IPS-18a (cell line): ENCODE data around the gene UROS.
A peak's percentile ranks its signal among the peaks of the same experiment; 100 is the strongest.

Experiments used
- H3K27ac ChIP-seq: one replicate; pipeline ENCODE4 v1.5.1; 2013; ENCODE audit warnings: low read length
- H3K27me3 ChIP-seq: one replicate; pipeline ENCODE4 v1.6.1; 2013; ENCODE audit warnings: mild to moderate bottlenecking, low read length; ENCODE audit not compliant: control insufficient read depth, insufficient read depth
- H3K36me3 ChIP-seq: one replicate; pipeline ENCODE4 v1.6.1; 2013; ENCODE audit warnings: low read depth, low read length; ENCODE audit not compliant: control insufficient read depth
- H3K4me1 ChIP-seq: one replicate; pipeline ENCODE4 v1.6.1; 2013; ENCODE audit warnings: low read depth, low read length; ENCODE audit not compliant: control insufficient read depth
- H3K4me3 ChIP-seq: one replicate; pipeline ENCODE4 v1.5.1; 2013; ENCODE audit warnings: low read length
- H3K9ac ChIP-seq: one replicate; pipeline ENCODE4 v1.6.1; 2013; ENCODE audit warnings: mild to moderate bottlenecking, low read length, moderate library complexity
- H3K9me3 ChIP-seq: one replicate; pipeline ENCODE4 v1.6.1; 2013; ENCODE audit warnings: low read depth, low read length; ENCODE audit not compliant: control insufficient read depth

The UROS gene

DNA sequence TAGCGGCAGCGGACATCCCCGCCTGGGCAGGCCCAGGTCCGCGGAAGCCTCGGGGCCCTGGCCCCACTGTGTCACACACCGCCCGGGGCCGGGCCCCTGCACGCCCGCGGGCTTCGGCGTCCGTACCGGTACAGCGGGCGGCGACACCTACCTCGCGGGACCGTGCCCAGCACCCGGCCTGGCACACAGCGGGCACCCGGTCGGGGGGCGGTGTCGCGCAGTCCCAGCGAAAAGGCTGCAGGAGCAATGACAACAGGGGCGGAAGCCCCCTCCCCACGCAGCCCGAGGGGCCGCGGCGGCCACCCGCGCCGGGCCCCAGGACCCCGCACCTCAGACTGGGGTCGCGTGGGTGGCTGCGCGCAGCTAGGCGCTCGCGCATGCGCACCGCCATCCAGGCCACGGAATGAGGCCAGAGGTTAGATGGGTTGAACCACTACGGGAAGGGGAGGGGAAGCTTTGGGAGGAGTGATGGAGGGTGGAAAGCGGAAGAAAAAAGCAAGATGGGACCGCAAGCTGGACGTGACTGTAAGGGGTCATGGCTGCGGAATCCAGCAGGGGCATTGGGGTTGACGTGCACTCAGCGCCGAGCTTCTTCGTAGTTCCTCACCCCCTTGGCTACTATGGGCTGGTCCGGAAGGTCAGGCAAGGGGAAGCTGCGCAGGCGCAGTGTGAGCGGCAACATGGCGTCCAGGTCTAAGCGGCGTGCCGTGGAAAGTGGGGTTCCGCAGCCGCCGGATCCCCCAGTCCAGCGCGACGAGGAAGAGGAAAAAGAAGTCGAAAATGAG is at the start of gene UROS, which contains the start of gene BCCIP:
UROS (minus strand) TSS at position 381 of the 785 bp plus-strand sequence. CDS start 6,759 bp downstream, outside the sequence.
BCCIP (plus strand) TSS at position 669 of the 785 bp plus-strand sequence; CDS start at position 681, 12 bp downstream.
- no peaks in the 10 kb centered on the region for H3K27me3 ChIP-seq
- no peaks in the 10 kb centered on the region for H3K9me3 ChIP-seq
- peak within 1 kb of the TSS; percentile 90 for H3K9ac ChIP-seq
- H3K4me3 ChIP-seq: peak within 1 kb of the TSS; percentile 97
- H3K36me3 ChIP-seq: peaks cover 23% of the 10 kb centered on the region
- H3K4me1 ChIP-seq: peaks cover 5% of the 10 kb centered on the region
- H3K27ac ChIP-seq: peak within 1 kb of the TSS; percentile 99

DNA sequence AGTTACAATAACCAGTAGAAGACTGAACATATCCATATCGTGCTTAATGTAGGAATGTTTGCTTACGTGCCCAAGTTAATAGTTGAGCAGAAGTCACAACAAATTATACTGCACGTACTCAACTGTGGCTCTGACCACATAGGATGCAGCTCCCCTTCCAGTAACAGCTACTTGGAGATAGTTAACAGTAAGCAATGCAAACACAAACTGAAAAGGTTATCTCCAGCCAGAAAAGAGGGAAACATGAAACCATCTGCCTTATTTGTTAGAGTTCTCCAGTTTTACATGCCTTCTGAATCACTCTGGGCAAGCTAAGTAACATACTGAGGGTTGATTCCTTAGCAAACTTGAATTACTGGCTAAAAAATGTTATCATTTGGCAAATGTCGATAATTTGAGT is 48.3 kb upstream of the UROS start:
- Histone ChIP-seq H3K9ac (no peak overlapping the region), H3K4me1 (no peaks in the 10 kb centered on the region), H3K4me3 (no peak overlapping the region), H3K27ac (no peak overlapping the region), H3K9me3 (peaks cover 5% of the 10 kb centered on the region), H3K36me3 (peaks cover 4% of the 10 kb centered on the region), H3K27me3 (no peaks in the 10 kb centered on the region)

DNA sequence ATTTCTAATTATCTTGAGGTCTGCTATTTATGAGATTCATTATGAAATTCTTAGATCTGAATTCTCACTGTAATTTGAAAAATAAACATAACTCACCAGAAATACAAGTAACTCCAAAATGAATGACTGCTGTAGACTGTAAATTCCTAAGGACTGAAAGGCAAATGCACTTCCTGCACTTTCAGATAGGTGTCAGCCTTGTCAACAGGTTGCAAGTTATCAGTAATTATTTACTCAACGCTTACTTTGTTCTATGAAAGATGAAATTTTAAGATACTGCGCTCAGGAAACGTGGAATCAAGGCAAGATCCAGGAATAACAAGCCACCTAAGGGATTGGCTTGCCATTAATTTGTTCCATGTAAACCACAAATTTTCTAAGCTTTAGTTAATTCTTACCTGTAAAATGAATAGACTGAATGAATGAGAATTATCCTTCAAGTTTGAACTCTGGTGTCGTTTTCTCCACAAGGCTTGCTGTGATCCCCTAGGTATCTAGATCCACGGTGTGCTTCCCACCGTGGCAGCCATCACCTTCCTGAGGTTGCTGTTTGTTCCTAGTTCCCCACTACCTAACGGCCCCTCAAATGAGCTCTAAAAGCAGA is 45.4 kb upstream of the UROS start:
- Histone ChIP-seq H3K27me3 (no peaks in the 10 kb centered on the region), H3K9ac (no peak overlapping the region), H3K9me3 (no peaks in the 10 kb centered on the region), H3K36me3 (peaks cover 3% of the 10 kb centered on the region), H3K4me1 (no peaks in the 10 kb centered on the region), H3K27ac (no peak overlapping the region), H3K4me3 (no peak overlapping the region)

DNA sequence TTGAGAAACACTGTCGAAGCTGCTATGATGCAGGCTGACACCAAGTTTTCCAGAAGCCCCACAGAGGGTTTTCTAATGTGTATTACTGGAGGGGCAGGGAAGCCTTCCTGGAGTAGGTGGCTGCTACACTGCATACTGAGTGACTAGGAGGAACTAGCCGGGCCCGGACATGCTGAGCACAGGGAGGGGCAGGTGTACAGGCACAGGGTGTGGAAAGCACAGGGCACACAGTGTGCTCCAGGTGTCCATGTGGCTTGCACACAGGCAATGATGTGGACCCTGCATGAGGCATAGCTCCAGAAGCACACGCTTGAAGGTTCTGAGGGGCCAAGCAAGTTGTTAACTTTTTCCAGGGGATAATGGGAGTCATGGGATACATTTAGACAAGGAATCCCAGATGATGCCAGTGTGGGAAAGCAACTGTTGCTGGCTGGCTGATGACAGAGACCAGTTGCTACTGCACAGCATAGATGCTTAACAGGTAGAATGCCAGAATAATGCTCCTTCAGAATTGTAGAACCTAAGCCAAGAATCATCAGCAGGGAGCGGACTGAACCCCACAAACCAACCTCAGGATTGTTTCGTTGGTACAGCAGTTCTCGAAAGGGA is 43.5 kb upstream of the UROS start:
- Histone ChIP-seq H3K27me3 (no peaks in the 10 kb centered on the region), H3K27ac (no peak overlapping the region), H3K4me1 (no peaks in the 10 kb centered on the region), H3K9ac (no peak overlapping the region), H3K36me3 (peaks cover 3% of the 10 kb centered on the region), H3K9me3 (no peaks in the 10 kb centered on the region), H3K4me3 (no peak overlapping the region)

DNA sequence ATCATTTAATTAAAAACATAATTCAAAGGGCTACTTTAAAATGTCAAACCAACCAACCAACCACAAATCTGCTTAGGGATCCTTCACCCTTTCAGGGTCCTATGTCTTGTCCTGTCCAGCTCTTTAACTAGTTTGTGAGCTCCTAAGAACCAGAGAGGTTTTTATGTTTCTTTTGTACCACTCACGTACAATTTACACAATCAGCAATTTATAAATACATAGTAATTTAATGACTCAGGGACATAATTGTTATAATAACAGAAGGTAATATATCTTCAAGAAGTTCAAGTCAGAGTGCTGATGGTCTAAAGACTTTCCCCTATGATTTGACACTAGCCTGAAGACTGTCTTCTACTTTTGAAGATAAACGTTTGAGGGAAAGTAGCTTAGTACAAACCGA is 42.1 kb upstream of the UROS start:
- H3K36me3 ChIP-seq: peaks cover 3% of the 10 kb centered on the region
- H3K27ac ChIP-seq: no peak overlapping the region
- H3K4me1 ChIP-seq: no peaks in the 10 kb centered on the region
- H3K9me3 ChIP-seq: no peaks in the 10 kb centered on the region
- no peaks in the 10 kb centered on the region for H3K27me3 ChIP-seq
- H3K4me3 ChIP-seq: no peak overlapping the region
- H3K9ac ChIP-seq: no peak overlapping the region

DNA sequence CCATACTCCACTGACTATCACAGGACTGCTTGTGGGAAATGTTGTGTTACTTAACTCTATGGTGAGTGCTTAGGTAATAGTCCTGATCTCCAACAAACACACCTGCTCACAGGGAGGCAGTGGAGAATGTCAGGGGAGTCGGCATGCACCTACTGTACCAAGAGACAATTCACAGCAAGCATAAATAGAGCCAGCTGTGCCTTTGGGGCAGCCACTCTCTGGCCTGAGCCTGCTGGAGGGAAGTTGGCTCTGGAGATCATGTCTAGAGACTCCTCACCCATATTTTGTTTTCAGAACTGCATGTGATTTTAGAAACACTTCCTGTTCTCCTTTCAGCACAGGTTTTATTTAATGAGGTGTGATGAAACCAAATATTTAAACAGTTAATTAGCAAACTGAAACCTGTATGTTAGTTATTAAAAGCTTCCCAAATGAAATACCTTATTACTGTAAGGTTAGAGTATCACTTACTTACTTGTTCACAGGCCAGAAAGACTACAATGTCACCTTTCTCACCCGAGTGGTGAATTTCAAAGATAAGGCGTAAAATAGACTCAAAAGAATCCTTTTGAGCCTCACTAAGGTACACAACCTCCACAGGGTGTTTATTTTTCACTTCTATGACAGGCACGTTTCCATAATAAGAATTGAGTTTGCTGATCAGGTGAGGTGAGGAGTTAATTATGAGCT is 36.2 kb upstream of the UROS start:
- Histone ChIP-seq H3K9me3 (no peaks in the 10 kb centered on the region), H3K4me1 (no peaks in the 10 kb centered on the region), H3K27ac (no peak overlapping the region), H3K4me3 (no peak overlapping the region), H3K9ac (no peak overlapping the region), H3K27me3 (no peaks in the 10 kb centered on the region), H3K36me3 (peaks cover 3% of the 10 kb centered on the region)

DNA sequence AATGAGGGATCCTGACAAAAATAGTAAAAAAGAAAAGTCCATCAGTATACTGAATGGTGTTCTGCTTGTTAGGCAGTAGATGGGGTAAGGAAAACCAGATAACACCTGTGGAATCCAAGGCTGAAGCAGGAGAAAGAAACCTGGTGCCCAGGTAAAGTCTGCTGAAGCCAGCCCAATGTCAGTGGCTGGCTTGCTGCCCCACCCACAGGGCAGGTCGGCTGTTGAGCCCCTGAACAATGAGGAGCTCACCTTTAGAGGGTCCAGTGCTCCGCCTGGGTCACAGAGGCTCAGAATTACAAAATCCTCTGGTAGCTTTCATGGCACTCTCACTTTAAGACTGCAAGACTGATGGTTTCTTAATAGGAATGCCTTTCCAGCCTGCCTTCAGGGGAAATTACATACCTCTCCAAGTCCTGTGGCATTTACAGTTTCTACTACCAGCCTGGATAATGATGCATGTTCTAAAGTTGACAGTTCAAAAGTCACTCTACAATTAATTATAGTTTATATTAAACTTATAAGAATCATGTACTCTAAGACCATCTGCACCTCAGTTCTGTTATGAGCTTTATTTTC is 34.2 kb upstream of the UROS start:
- Histone ChIP-seq H3K36me3 (peaks cover 3% of the 10 kb centered on the region), H3K4me1 (no peaks in the 10 kb centered on the region), H3K9ac (no peak overlapping the region), H3K27me3 (no peaks in the 10 kb centered on the region), H3K9me3 (no peaks in the 10 kb centered on the region), H3K4me3 (no peak overlapping the region), H3K27ac (no peak overlapping the region)

DNA sequence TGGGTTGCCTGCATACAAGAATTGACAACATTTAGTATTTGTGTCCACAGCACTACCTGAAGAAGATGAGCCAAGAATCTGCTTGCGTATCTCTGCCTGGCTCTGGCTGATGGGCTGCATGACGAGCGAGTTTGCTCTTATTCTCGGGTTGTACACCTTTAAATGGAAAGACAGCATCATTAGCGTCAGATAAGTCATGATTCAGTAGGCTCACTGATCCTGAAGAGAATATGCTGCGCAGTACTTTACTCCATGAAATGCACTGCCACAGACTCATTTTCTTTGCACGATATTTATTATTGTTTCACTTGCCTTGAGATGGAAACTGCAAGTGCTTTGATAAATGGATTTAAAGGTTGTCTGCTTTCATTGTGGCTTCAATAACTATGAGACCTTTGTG is 29.4 kb upstream of the UROS start:
- Histone ChIP-seq H3K36me3 (peaks cover 4% of the 10 kb centered on the region), H3K4me3 (no peak overlapping the region), H3K9me3 (no peaks in the 10 kb centered on the region), H3K27me3 (no peaks in the 10 kb centered on the region), H3K4me1 (no peaks in the 10 kb centered on the region), H3K27ac (no peak overlapping the region), H3K9ac (no peak overlapping the region)

DNA sequence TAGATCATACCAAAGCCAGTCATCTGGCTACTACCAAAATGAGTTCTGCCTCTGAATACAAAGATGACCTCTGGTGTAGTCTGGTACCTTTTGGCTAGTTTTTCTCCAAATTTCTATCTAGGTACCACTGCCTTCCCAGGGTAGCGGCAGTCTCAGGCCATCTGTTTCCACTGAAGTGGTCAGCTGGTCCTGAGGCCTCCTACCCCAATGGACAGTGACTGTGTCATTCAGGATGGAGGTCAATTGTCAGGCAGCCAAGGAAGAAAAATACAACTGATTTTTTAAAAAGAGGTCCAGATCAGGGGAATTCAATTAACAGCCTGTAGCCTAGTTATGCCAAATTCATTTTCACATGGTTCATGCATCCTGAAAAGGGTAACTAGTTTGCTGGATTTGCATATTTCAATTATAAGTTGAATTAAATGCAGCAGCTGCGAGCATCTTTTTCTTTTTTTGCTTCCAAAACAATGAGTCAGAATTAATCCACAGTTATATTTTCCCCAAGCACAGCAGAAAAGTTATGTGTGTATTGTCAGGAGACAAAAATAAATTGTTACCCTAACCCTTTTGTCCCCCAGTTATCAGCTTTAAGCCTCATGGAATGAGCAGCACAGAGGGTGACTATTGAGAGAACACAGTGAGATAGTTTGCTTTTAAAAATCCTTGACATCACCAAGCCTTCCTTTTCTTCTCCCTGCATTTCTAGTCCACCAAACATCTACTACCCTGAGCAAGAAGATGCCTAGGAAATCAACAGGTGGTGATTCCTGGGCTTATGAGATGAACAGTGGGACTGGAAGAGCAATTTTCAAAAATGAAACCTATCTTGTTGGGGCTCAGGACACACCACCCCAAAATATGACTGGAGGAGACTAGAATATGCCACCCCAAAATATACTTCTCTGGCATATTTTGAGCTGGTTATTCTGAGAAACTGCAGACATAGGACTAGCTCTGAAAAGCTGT is 28.0 kb upstream of the UROS start:
- Histone ChIP-seq H3K27ac (no peak overlapping the region), H3K9ac (no peak overlapping the region), H3K9me3 (no peaks in the 10 kb centered on the region), H3K4me1 (no peaks in the 10 kb centered on the region), H3K27me3 (no peaks in the 10 kb centered on the region), H3K4me3 (no peak overlapping the region), H3K36me3 (peaks cover 4% of the 10 kb centered on the region)

DNA sequence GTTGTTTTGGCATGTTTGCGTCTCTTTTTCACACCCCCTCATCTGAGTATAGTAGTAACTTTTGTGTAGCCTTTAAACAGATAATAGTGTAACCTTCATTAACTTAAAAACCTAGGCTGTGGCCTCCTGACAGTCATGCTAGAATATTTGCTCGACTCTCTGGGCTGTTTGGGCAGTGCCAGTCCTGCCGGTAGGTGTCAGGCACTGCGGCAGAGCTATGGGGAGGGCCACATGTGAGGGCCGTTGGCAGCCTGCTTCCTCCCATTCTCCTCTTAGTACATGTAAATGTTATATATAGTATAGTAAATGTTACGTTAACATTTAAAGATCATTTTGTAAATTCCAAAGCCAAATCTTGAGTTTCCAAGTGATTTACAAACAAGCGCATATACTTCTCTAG is 26.4 kb upstream of the UROS start:
- Histone ChIP-seq H3K27ac (no peak overlapping the region), H3K27me3 (no peaks in the 10 kb centered on the region), H3K9ac (no peak overlapping the region), H3K4me3 (no peak overlapping the region), H3K4me1 (no peaks in the 10 kb centered on the region), H3K36me3 (peaks cover 4% of the 10 kb centered on the region), H3K9me3 (no peaks in the 10 kb centered on the region)
